Omental fat pad (tissue), 4 donors: Measurements from ENCODE around the gene ERC2. TPM values are rescaled to one million over a fixed set of nuclear protein-coding genes. Genes with fewer than 3 reads are reported as not detected.

Experiments
- ATAC-seq: fragments of 150-250 bp; one replicate; pipeline ENCODE4 v1.9.1; 2016; ENCODE audit warnings: mild to moderate bottlenecking, moderate library complexity; ENCODE audit not compliant: low FRiP score
- DNase-seq: peaks from one replicate; pipeline ENCODE4 v3.0.0-alpha.2; 2019; ENCODE audit warnings: low spot score
- CTCF ChIP-seq, 3 donors: fragments of 450-650 bp; IDR thresholded peaks; one replicate each; pipeline ENCODE4 v1.5.1; 2016 to 2017; ENCODE audit warnings: antibody characterized with exemption in 3 of 3, mild to moderate bottlenecking in 3 of 3, moderate library complexity in 2 of 3
- total RNA-seq, 4 donors: library from RNA; depleted of rRNA; stranded (reverse); fragments of >200 nt; gene quantifications; one replicate each; pipeline ENCODE4 v1.1.0, GENCODE V29; 2016

The ERC2 gene
- total RNA-seq, 4 donors from 2014 or later = 0.75 to 4.2 (median 2.3) TPM; not detected in 1

GRCh38 chr3:55556619-55557537 is 911.4 kb downstream of the ERC2 start:
- ATAC-seq = no peak
- TF ChIP-seq CTCF (IDR thresholded peaks at IDR 0.05) = no peak

GRCh38 chr3:55555873-55556618 is 912.2 kb downstream of the ERC2 start:
- DNase-seq (no peak), ATAC-seq (peak; percentile 49)
- no peak for TF ChIP-seq CTCF (IDR thresholded peaks at IDR 0.05)

More at GRCh38 chr3:55556619-55557537, 911.4 kb downstream of the ERC2 start:
- DNase-seq = no peak

DNA sequence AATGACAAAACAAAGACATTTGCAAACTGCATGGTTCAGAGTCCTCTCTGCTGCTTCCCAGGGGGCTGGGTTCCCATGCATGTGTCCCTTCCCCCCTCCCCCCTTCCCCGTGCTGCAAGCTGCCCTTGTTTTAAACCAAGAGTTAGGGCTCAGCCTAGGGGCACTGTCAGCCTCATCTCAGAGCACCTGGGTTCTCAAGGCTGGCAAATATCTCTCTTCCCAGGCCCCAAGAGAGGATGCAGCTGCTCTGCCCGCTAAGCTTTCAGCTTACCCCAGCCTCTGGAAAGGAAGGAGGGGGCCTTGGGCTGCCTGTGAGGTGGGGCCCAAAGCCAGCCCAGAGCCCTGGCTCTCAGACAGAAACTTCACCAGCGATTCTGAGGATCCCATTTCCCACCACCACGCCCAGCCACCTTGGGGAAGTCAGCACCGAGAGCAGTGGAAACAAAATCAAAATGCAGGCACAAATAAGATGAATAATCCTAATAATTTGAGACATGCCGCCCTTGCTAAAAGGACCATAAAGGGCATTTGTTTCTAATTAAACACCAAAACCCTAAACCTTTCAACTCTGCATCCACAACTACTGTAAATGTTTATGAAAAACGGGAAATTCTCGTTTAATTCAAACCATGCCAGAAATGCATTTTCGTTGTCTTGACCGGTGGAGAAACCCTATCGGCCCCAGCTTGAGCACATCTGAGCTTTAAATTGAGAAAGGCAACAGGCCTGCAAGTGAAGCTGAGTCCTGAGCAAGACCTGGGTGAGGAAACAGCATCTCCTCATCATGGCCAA is 913.4 kb downstream of the ERC2 start:
- ATAC-seq (no peak), DNase-seq (no peak)
- no peak for TF ChIP-seq CTCF (IDR thresholded peaks at IDR 0.05)

DNA sequence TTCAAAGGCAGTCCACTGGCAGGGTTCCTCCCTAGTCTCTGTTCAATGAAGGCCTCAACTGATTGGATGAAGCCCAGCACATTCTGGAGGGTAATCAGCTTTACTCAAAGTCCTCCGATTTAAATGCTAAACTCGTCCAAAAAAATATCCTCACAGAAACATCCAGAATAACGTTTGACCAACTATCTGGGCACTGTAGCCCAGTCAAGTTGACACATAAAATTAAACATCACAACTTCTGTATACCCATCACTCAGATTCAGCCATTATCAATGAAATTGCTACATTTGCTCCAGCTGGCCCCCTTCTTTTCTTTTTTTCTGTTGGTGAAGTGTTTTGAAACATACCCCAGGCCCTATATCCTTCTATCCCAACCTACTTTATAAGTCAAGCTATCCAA is 916.6 kb downstream of the ERC2 start:
- DNase-seq = no peak
- ATAC-seq = no peak
- TF ChIP-seq CTCF (IDR thresholded peaks at IDR 0.05) = no peak

GRCh38 chr3:55549177-55549576 is 919.1 kb downstream of the ERC2 start:
- no peak for TF ChIP-seq CTCF (IDR thresholded peaks at IDR 0.05)
- ATAC-seq (no peak), DNase-seq (no peak)

GRCh38 chr3:55546866-55547669 is 921.2 kb downstream of the ERC2 start:
- no peak for ATAC-seq
- TF ChIP-seq CTCF (IDR thresholded peaks at IDR 0.05) = no peak
- DNase-seq = no peak
